H1 (cell line): Measurements from ENCODE around the gene ARMCX2. TPM values are rescaled to one million over a fixed set of nuclear protein-coding genes. Genes with fewer than 3 reads are reported as not detected.

Experiments
- CTCF ChIA-PET: fragments of 300-600 bp; sonication (Branson Sonifier 250); formaldehyde crosslinking; loops from one replicate; lab custom pipeline; 2021; ENCODE audit not compliant: partially characterized antibody; lab: Charles Lee
- POLR2A ChIA-PET: fragments of 300-600 bp; sonication (Branson Sonifier 250); formaldehyde crosslinking; loops from one replicate; lab custom pipeline; 2021; ENCODE audit warnings: inconsistent platforms; ENCODE audit not compliant: partially characterized antibody; lab: Charles Lee
- DNase-seq, 2 experiments: peaks; one replicate each; pipeline versions ENCODE4 v3.0.0 to v3.0.0-alpha.2; 2010 to 2022; ENCODE audit warnings: low spot score in 2 of 2, low read depth in 1 of 2, mixed read lengths in 1 of 2
- FAIRE-seq: peaks from 2 replicates; lab custom pipeline; 2011; peaks lifted over from hg19 to GRCh38; lab: Jason Lieb, UNC
- H2AFZ ChIP-seq: 2 replicates; pipeline ENCODE4 v1.8.1; 2012; ENCODE audit warnings: low read length, inconsistent platforms
- H2AK5ac ChIP-seq: 2 replicates; pipeline ENCODE4 v1.6.1; 2013; ENCODE audit warnings: low read depth, low read length
- H2BK120ac ChIP-seq: replicated peaks from 2 replicates; pipeline ENCODE3; 2013; ENCODE audit warnings: low read depth, low read length, inconsistent platforms
- H2BK12ac ChIP-seq: 2 replicates; pipeline ENCODE4 v1.6.1; 2013; ENCODE audit warnings: low read depth, low read length
- H2BK15ac ChIP-seq: 2 replicates; pipeline ENCODE4 v1.6.1; 2013; ENCODE audit warnings: low read length
- H2BK20ac ChIP-seq: 2 replicates; pipeline ENCODE4 v1.6.1; 2013; ENCODE audit warnings: low read length
- H2BK5ac ChIP-seq: 2 replicates; pipeline ENCODE4 v1.6.1; 2013; ENCODE audit warnings: low read depth, low read length
- H3K14ac ChIP-seq: 2 replicates; pipeline ENCODE4 v1.6.1; 2013; ENCODE audit warnings: inconsistent platforms; ENCODE audit not compliant: insufficient read length
- H3K18ac ChIP-seq: 2 replicates; pipeline ENCODE4 v1.6.1; 2013; ENCODE audit warnings: low read length; ENCODE audit errors: extremely low read depth
- H3K23ac ChIP-seq: 2 replicates; pipeline ENCODE4 v1.6.1; 2013; ENCODE audit warnings: inconsistent platforms; ENCODE audit not compliant: insufficient read length
- H3K23me2 ChIP-seq: 2 replicates; pipeline ENCODE4 v1.6.1; 2013; ENCODE audit warnings: low read depth, low read length
- H3K27ac ChIP-seq: 2 replicates; pipeline ENCODE4 v1.6.1; 2011; ENCODE audit warnings: low read depth, low read length, inconsistent platforms
- H3K27me3 ChIP-seq, 4 experiments: replicated peaks in 1 of 4; 1 replicate in 1 of 4; 2 replicates in 3 of 4; pipeline versions ENCODE4 v1.6.1 to v1.8.1; 2011 to 2013; ENCODE audit warnings: low read length in 3 of 4, mild to moderate bottlenecking in 3 of 4, inconsistent platforms in 2 of 4, mixed read lengths in 2 of 4, moderate library complexity in 1 of 4; ENCODE audit not compliant: control insufficient read depth in 3 of 4, insufficient read depth in 3 of 4; ENCODE audit errors: extremely low read depth in 1 of 4
- H3K36me3 ChIP-seq, 4 experiments: 2 replicates each; pipeline versions ENCODE4 v1.6.1 to v1.8.1; 2011 to 2013; ENCODE audit warnings: mild to moderate bottlenecking in 4 of 4, low read length in 3 of 4, moderate library complexity in 2 of 4, control low read depth in 1 of 4, inconsistent platforms in 1 of 4; ENCODE audit not compliant: insufficient read depth in 4 of 4, control insufficient read depth in 2 of 4
- H3K4ac ChIP-seq: replicated peaks from 2 replicates; pipeline ENCODE3; 2013; ENCODE audit warnings: low read length, low read depth, mixed read lengths, inconsistent platforms; ENCODE audit not compliant: insufficient read length
- H3K4me1 ChIP-seq, 4 experiments: replicated peaks in 1 of 4; 1 replicate in 1 of 4; 2 replicates in 3 of 4; pipeline versions ENCODE4 v1.6.1 to v1.8.1; 2011 to 2013; ENCODE audit warnings: low read length in 3 of 4, inconsistent platforms in 2 of 4, mixed read lengths in 1 of 4; ENCODE audit not compliant: insufficient read depth in 4 of 4, control insufficient read depth in 3 of 4
- H3K4me2 ChIP-seq, 2 experiments: 2 replicates each; pipeline versions ENCODE4 v1.6.1 to v1.8.1; 2011 to 2013; ENCODE audit warnings: low read depth in 2 of 2, low read length in 2 of 2, control low read depth in 1 of 2, inconsistent platforms in 1 of 2, mild to moderate bottlenecking in 1 of 2; ENCODE audit not compliant: insufficient read depth in 1 of 2
- H3K4me3 ChIP-seq, 4 experiments: fragments of 200-600, 300-600 bp in 1 of 4; sonication (generic), shearing (Covaris generic), sonication (Bioruptor Twin) in 1 of 4; 2 replicates each; pipeline versions ENCODE4 v1.5.1 to v1.8.1; 2011 to 2016; ENCODE audit warnings: low read length in 4 of 4, low read depth in 3 of 4, control low read depth in 2 of 4, inconsistent platforms in 2 of 4, mild to moderate bottlenecking in 2 of 4, mixed read lengths in 1 of 4, moderate library complexity in 1 of 4; ENCODE audit not compliant: insufficient read depth in 2 of 4; ENCODE audit errors: extremely low read depth in 1 of 4
- H3K56ac ChIP-seq: replicated peaks from 2 replicates; pipeline ENCODE3; 2013; ENCODE audit warnings: low read depth, mild to moderate bottlenecking, mixed read lengths, low read length, inconsistent platforms; ENCODE audit not compliant: insufficient read length
- H3K79me1 ChIP-seq: 2 replicates; pipeline ENCODE4 v1.6.1; 2013; ENCODE audit warnings: low read depth, low read length, control low read depth
- H3K79me2 ChIP-seq, 2 experiments: 2 replicates each; pipeline versions ENCODE4 v1.6.1 to v1.8.1; 2012 to 2013; ENCODE audit warnings: low read length in 2 of 2, mild to moderate bottlenecking in 2 of 2, inconsistent platforms in 1 of 2; ENCODE audit not compliant: insufficient read depth in 2 of 2, control insufficient read depth in 1 of 2
- H3K9ac ChIP-seq, 4 experiments: replicated peaks in 1 of 4; 1 replicate in 1 of 4; 2 replicates in 3 of 4; pipeline versions ENCODE4 v1.6.1 to v1.8.1; 2011 to 2013; ENCODE audit warnings: low read depth in 3 of 4, low read length in 3 of 4, control low read depth in 2 of 4, mild to moderate bottlenecking in 2 of 4, moderate library complexity in 2 of 4, inconsistent platforms in 1 of 4; ENCODE audit errors: extremely low read depth in 1 of 4
- H3K9me3 ChIP-seq, 2 experiments: 2 replicates each; pipeline versions ENCODE4 v1.6.1 to v1.8.1; 2012 to 2013; ENCODE audit warnings: mild to moderate bottlenecking in 2 of 2, moderate library complexity in 2 of 2, control low read depth in 1 of 2, inconsistent platforms in 1 of 2, low read depth in 1 of 2, low read length in 1 of 2, mixed read lengths in 1 of 2; ENCODE audit not compliant: insufficient read depth in 2 of 2
- H4K20me1 ChIP-seq, 2 experiments: replicated peaks in 1 of 2; 2 replicates each; pipeline versions ENCODE3 to v1.8.1; 2011 to 2013; ENCODE audit warnings: inconsistent platforms in 2 of 2, low read length in 2 of 2, mild to moderate bottlenecking in 1 of 2; ENCODE audit not compliant: insufficient read depth in 2 of 2, control insufficient read depth in 1 of 2
- H4K5ac ChIP-seq: 2 replicates; pipeline ENCODE4 v1.6.1; 2013; ENCODE audit warnings: low read length, low read depth, mixed read lengths, inconsistent platforms; ENCODE audit not compliant: insufficient read length
- H4K8ac ChIP-seq: 2 replicates; pipeline ENCODE4 v1.8.0; 2013; ENCODE audit warnings: mild to moderate bottlenecking, moderate library complexity, low read length, inconsistent platforms; ENCODE audit not compliant: insufficient read depth; ENCODE audit errors: extremely low read depth
- H4K91ac ChIP-seq: replicated peaks from 2 replicates; pipeline ENCODE3; 2013; ENCODE audit warnings: low read length, mixed read lengths, inconsistent platforms; ENCODE audit not compliant: insufficient read length
- CBX8 ChIP-seq: fragments of 300-800, 300-1000 bp; sonication (generic); IDR thresholded peaks from 2 replicates; pipeline ENCODE4 v1.7.1; 2016; ENCODE audit warnings: low read depth, low read length, borderline replicate concordance
- CEBPB ChIP-seq: IDR thresholded peaks from 2 replicates; pipeline ENCODE4 v1.6.1; 2012; ENCODE audit warnings: low read depth, low read length
- CREB1 ChIP-seq: IDR thresholded peaks from 2 replicates; pipeline ENCODE4 v1.6.1; 2012; ENCODE audit warnings: inconsistent platforms
- FOSL1 ChIP-seq: IDR thresholded peaks from 2 replicates; pipeline ENCODE4 v1.6.1; 2011; ENCODE audit warnings: mild to moderate bottlenecking, low read depth, low read length, moderate library complexity; ENCODE audit not compliant: insufficient read depth
- NRF1 ChIP-seq: IDR thresholded peaks from 2 replicates; pipeline ENCODE4 v1.6.1; 2011; ENCODE audit warnings: mild to moderate bottlenecking, low read depth, low read length, improper control_type of control experiment
- POLR2AphosphoS5 ChIP-seq: IDR thresholded peaks from 2 replicates; pipeline ENCODE4 v1.6.1; 2011; ENCODE audit warnings: low read depth, low read length
- TAF7 ChIP-seq: optimal IDR thresholded peaks from 2 replicates; pipeline ENCODE3; 2011; ENCODE audit warnings: low read depth, mild to moderate bottlenecking, inconsistent platforms, low read length, moderate library complexity, borderline replicate concordance
- YY1 ChIP-seq: IDR thresholded peaks from 2 replicates; pipeline ENCODE4 v1.6.1; 2011; ENCODE audit warnings: low read depth, mild to moderate bottlenecking, low read length
- ZNF274 ChIP-seq: IDR thresholded peaks from 2 replicates; pipeline ENCODE4 v1.7.0; 2012; ENCODE audit warnings: low read length, borderline replicate concordance; ENCODE audit errors: extremely low read depth
- WGBS, 2 experiments: shearing (Covaris generic) in 1 of 2; methylation state at CpG; one replicate each; pipeline versions ENCODE4 v1.1.6 to v1.1.7; 2013 to 2015; ENCODE audit warnings: low lambda C conversion rate in 2 of 2, mixed read lengths in 2 of 2, inconsistent platforms in 1 of 2, low coverage in 1 of 2, missing lambda C conversion rate in 1 of 2; ENCODE audit not compliant: insufficient replicate concordance in 2 of 2, insufficient coverage in 1 of 2, insufficient read length in 1 of 2; ENCODE audit errors: extremely low coverage in 1 of 2, missing lambda C conversion rate in 1 of 2; 5-methylcytosine and 5-hydroxymethylcytosine counted together
- polyA plus RNA-seq, 7 experiments: library from polyadenylated mRNA; depleted of rRNA in 3 of 7; stranded (reverse) in 5 of 7; unstranded in 2 of 7; fragments of >200 nt in 5 of 7; fragments of 200-250 nt in 2 of 7; gene quantifications; 1 replicate in 5 of 7; 2 replicates in 1 of 7; 4 replicates in 1 of 7; pipeline versions ENCODE4 v1.2.1 to v1.2.3, GENCODE V29; 2011 to 2013; ENCODE audit warnings: missing spikeins in 2 of 7, mixed read lengths in 2 of 7
- total RNA-seq: library from RNA; stranded (reverse); fragmentation: NEBNext Ultra II Directional; extraction: Animal tissue kit (Norgen Biotek cat#: 25700); gene quantifications from 2 replicates; pipeline ENCODE4 v1.2.1, GENCODE V29; 2021
- TF ChIP-seq, protein P1 (sequence below): IDR thresholded peaks from 2 replicates; pipeline ENCODE4 v1.6.1; 2011; ENCODE audit warnings: low read depth, mild to moderate bottlenecking, low read length; ENCODE audit not compliant: insufficient read depth
- TF ChIP-seq, protein P2 (sequence below), 3 experiments: IDR thresholded peaks; 1 replicate in 2 of 3; 2 replicates in 1 of 3; pipeline versions ENCODE4 v1.5.1 to v1.6.1; 2011; ENCODE audit warnings: low read length in 3 of 3, mild to moderate bottlenecking in 3 of 3, inconsistent platforms in 2 of 3, low read depth in 1 of 3, moderate library complexity in 1 of 3; ENCODE audit not compliant: insufficient read depth in 1 of 3; ENCODE audit errors: control extremely low read depth in 1 of 3

Gene ARMCX2
- total and polyA plus RNA-seq, 2 of the 8 experiments (the other 6 are each of a cell fraction or from before 2014, with no cell fraction given), result 39.7 to 113 TPM

DNA sequence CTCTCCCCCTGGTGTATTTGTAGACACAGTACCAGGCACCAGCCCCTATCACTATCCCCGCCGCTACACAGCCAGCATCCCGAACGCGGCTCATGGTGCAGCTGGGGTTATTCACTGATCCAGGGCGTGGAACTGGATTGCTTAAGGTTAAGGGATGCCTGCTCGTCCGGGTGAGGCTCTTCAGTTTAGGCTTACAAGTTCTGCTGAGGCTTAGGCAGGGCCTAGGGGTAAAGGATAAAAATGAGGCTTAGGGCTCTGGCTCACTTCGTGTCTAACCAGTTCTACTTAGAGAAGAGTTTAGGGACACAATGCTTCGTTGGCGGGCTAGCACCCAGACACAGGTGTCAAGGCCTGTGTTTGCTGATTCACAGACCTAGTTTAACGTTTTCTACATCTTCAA lies 2.2 kb downstream of the ARMCX2 start:
- Histone ChIP-seq H3K27ac (no peak overlapping the region), H3K56ac (no peak overlapping the region), H3K9ac (no peak overlapping the region), H3K4me3 (no peak overlapping the region), H3K79me2 (no peaks in the 10 kb centered on the region), H2BK20ac (no peak overlapping the region), H2AK5ac (no peak overlapping the region), H3K27me3 (no peaks in the 10 kb centered on the region), H3K36me3 (peaks cover 3 to 18% (median 8%) of the 10 kb centered on the region in 4 experiments; a peak in 6 of 8 replicates), H3K4me2 (peak overlapping the region in 1 of 2 experiments; percentile 91; a peak in 1 of 4 replicates), H4K5ac (no peak overlapping the region), H4K8ac (no peak overlapping the region), H4K20me1 (no peaks in the 10 kb centered on the region), H3K9me3 (no peaks in the 10 kb centered on the region), H3K4ac (no peak overlapping the region), H2BK5ac (no peak overlapping the region), H3K23me2 (no peaks in the 10 kb centered on the region), H2BK12ac (no peak overlapping the region), H3K23ac (no peak overlapping the region), H3K14ac (no peak overlapping the region), H3K18ac (no peak overlapping the region), H2BK15ac (no peak overlapping the region), H4K91ac (no peak overlapping the region), H3K4me1 (peaks cover 0 to 4% (median 1%) of the 10 kb centered on the region in 4 experiments; a peak in 2 of 7 replicates), H3K79me1 (no peaks in the 10 kb centered on the region; the same call in 1 of the 2 replicates), H2AFZ (no peak overlapping the region), H2BK120ac (no peak overlapping the region)
- 91% methylated on average over 10 of the region's 12 CpGs; no CpG with 5 or more reads in 1 of the 2 experiments for WGBS, 2 experiments
- DNase-seq, result no peak
- no peak for FAIRE-seq
- ChIA-PET CTCF (no interaction called here), POLR2A (no interaction called here)
- no peak for TF ChIP-seq FOSL1
- TF ChIP-seq ZNF274, result no peak
- TF ChIP-seq POLR2AphosphoS5, result no peak
- TF ChIP-seq TAF7, result no peak
- TF ChIP-seq CREB1, result no peak
- TF ChIP-seq, protein P1, sequence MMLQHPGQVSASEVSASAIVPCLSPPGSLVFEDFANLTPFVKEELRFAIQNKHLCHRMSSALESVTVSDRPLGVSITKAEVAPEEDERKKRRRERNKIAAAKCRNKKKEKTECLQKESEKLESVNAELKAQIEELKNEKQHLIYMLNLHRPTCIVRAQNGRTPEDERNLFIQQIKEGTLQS, result no peak
- no peak for TF ChIP-seq CEBPB
- TF ChIP-seq NRF1, result no peak
- TF ChIP-seq, protein P2, sequence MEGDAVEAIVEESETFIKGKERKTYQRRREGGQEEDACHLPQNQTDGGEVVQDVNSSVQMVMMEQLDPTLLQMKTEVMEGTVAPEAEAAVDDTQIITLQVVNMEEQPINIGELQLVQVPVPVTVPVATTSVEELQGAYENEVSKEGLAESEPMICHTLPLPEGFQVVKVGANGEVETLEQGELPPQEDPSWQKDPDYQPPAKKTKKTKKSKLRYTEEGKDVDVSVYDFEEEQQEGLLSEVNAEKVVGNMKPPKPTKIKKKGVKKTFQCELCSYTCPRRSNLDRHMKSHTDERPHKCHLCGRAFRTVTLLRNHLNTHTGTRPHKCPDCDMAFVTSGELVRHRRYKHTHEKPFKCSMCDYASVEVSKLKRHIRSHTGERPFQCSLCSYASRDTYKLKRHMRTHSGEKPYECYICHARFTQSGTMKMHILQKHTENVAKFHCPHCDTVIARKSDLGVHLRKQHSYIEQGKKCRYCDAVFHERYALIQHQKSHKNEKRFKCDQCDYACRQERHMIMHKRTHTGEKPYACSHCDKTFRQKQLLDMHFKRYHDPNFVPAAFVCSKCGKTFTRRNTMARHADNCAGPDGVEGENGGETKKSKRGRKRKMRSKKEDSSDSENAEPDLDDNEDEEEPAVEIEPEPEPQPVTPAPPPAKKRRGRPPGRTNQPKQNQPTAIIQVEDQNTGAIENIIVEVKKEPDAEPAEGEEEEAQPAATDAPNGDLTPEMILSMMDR (IDR thresholded peaks at IDR 0.05; ENCODE audit: control extremely low read depth in 1 of 3, insufficient read depth in 1 of 3, low read depth in 1 of 3, low read length in 3 of 3), result no peak
- no peak for TF ChIP-seq YY1
- no peak for TF ChIP-seq CBX8
